Left ventricle myocardium inferior (tissue), 1 donor: Measurements from ENCODE around the gene HNRNPH1. TPM values are rescaled to one million over a fixed set of nuclear protein-coding genes. Genes with fewer than 3 reads are reported as not detected.
"Not testable (repeated sequence)": the region's sequence is repeated elsewhere in the genome, so short reads cannot be mapped to it uniquely, and the experiment has no call there.

Experiments used
- DNase-seq: peaks from one replicate; pipeline ENCODE4 v3.0.0-alpha.2; 2020
- H3K27ac ChIP-seq: fragments of 200-600 bp; replicated peaks from 2 replicates; pipeline ENCODE4 v1.8.0; 2021
- H3K27me3 ChIP-seq: fragments of 200-600 bp; 2 replicates; pipeline ENCODE4 v1.8.0; 2021; ENCODE audit warnings: low read depth
- H3K36me3 ChIP-seq: fragments of 200-600 bp; 2 replicates; pipeline ENCODE4 v1.8.0; 2021
- H3K4me1 ChIP-seq: fragments of 200-600 bp; 2 replicates; pipeline ENCODE4 v1.8.0; 2021
- H3K4me3 ChIP-seq: fragments of 200-600 bp; 2 replicates; pipeline ENCODE4 v1.8.0; 2021; ENCODE audit warnings: mild to moderate bottlenecking, moderate library complexity
- H3K9me3 ChIP-seq: fragments of 200-600 bp; replicated peaks from 2 replicates; pipeline ENCODE4 v1.8.0; 2021
- CTCF ChIP-seq: fragments of 200-600 bp; IDR thresholded peaks from 2 replicates; pipeline ENCODE4 v1.8.0; 2021; ENCODE audit warnings: antibody characterized with exemption, mild to moderate bottlenecking, borderline replicate concordance
- intact Hi-C: fragments of 100-400 bp; cut with micrococcal nuclease; formaldehyde crosslinking; loops from one replicate; pipeline ENCODE4 v1.11.0; 2022
- total RNA-seq: library from RNA; stranded (reverse); fragmentation: NEBNext Ultra II Directional; extraction: Animal tissue kit (Norgen Biotek cat#: 25700); gene quantifications from one replicate; pipeline ENCODE4 v1.2.1, GENCODE V29; 2021
- donor health status: DM: no; HTN: yes; CAD: no; lungs with severe emphysema.

Gene HNRNPH1
- total RNA-seq, 1 donor from 2014 or later = 207 TPM

GRCh38 chr5:179648410-179648809 lies 24.9 kb upstream of the HNRNPH1 start:
- no peaks in the 10 kb centered on the region for H3K27me3 ChIP-seq
- TF ChIP-seq CTCF = no peak
- H3K4me1 ChIP-seq = no peaks in the 10 kb centered on the region
- no peak for DNase-seq
- H3K9me3 ChIP-seq = no peaks in the 10 kb centered on the region
- intact Hi-C loops = no loop called here
- no peak overlapping the region for H3K27ac ChIP-seq
- H3K36me3 ChIP-seq = no peaks in the 10 kb centered on the region
- H3K4me3 ChIP-seq = no peak overlapping the region

GRCh38 chr5:179644766-179645165 lies 21.3 kb upstream of the HNRNPH1 start:
- H3K4me3 ChIP-seq, DNase-seq, intact Hi-C loops, H3K4me1 ChIP-seq, H3K36me3 ChIP-seq, H3K27ac ChIP-seq, H3K27me3 ChIP-seq, H3K9me3 ChIP-seq: not testable (repeated sequence)

GRCh38 chr5:179643141-179643920 lies 19.9 kb upstream of the HNRNPH1 start:
- H3K4me1 ChIP-seq, DNase-seq, H3K9me3 ChIP-seq, H3K27me3 ChIP-seq, H3K4me3 ChIP-seq, intact Hi-C loops, H3K27ac ChIP-seq, H3K36me3 ChIP-seq: not testable (repeated sequence)

- H3K27me3 ChIP-seq, H3K27ac ChIP-seq, H3K9me3 ChIP-seq, DNase-seq, H3K36me3 ChIP-seq, H3K4me1 ChIP-seq, intact Hi-C loops, H3K4me3 ChIP-seq: not testable (repeated sequence)
Observed at GRCh38 chr5:179642626-179643025, 19.2 kb upstream of the HNRNPH1 start.

GRCh38 chr5:179641745-179642144 lies 18.3 kb upstream of the HNRNPH1 start:
- H3K27me3 ChIP-seq, H3K4me1 ChIP-seq, H3K27ac ChIP-seq, H3K36me3 ChIP-seq, intact Hi-C loops, H3K4me3 ChIP-seq, H3K9me3 ChIP-seq, DNase-seq: not testable (repeated sequence)

GRCh38 chr5:179639296-179639695 lies 15.8 kb upstream of the HNRNPH1 start:
- H3K4me3 ChIP-seq, H3K9me3 ChIP-seq, DNase-seq, H3K4me1 ChIP-seq, H3K27ac ChIP-seq, intact Hi-C loops, H3K36me3 ChIP-seq, H3K27me3 ChIP-seq: not testable (repeated sequence)

- H3K4me3 ChIP-seq = peak overlapping the region; percentile 45
- H3K9me3 ChIP-seq, DNase-seq, H3K4me1 ChIP-seq, H3K36me3 ChIP-seq, H3K27me3 ChIP-seq, intact Hi-C loops, H3K27ac ChIP-seq: not testable (repeated sequence)
Observed at GRCh38 chr5:179634370-179635172, 11.1 kb upstream of the HNRNPH1 start.

GRCh38 chr5:179633501-179634369 lies 10.3 kb upstream of the HNRNPH1 start:
- H3K4me1 ChIP-seq, H3K36me3 ChIP-seq, H3K27ac ChIP-seq, intact Hi-C loops, H3K27me3 ChIP-seq, DNase-seq, H3K9me3 ChIP-seq: not testable (repeated sequence)
- H3K4me3 ChIP-seq = peak overlapping the region; percentile 60
